Endothelial cell of umbilical vein (primary cell): ENCODE results near the gene PRRC1. TPM values are rescaled to one million over a fixed set of nuclear protein-coding genes. Genes with fewer than 3 reads are reported as not detected.
"Not testable (repeated sequence)": the region's sequence is repeated elsewhere in the genome, so short reads cannot be mapped to it uniquely, and the experiment has no call there.

Experiments
- BruUV-seq: library from RNA; stranded (reverse); fragments of 400-500 nt; replicated peaks from 2 replicates; lab custom pipeline; 2021; lab: Mats Ljungman, UMichigan
- CTCF ChIA-PET: fragments of 300-600, 350-600 bp; sonication (Branson Sonifier 250); formaldehyde crosslinking; loops from one replicate; lab custom pipeline; 2021; ENCODE audit warnings: antibody characterized with exemption, inconsistent platforms; lab: Charles Lee
- POLR2A ChIA-PET: fragments of 300-600, 350-600 bp; sonication (Branson Sonifier 250); formaldehyde crosslinking; loops from one replicate; lab custom pipeline; 2021; ENCODE audit warnings: antibody characterized with exemption, inconsistent platforms; lab: Charles Lee
- DNase-seq: peaks from one replicate; pipeline ENCODE4 v3.0.0-alpha.2; 2011; ENCODE audit warnings: low read depth, low spot score
- FAIRE-seq: peaks from 2 replicates; lab custom pipeline; 2011; peaks lifted over from hg19 to GRCh38; lab: Jason Lieb, UNC
- H2AFZ ChIP-seq: 2 replicates; pipeline ENCODE4 v1.6.0; 2012; ENCODE audit warnings: low read depth, low read length, control low read depth, inconsistent platforms
- H3K27ac ChIP-seq: 2 replicates; pipeline ENCODE4 v1.5.1; 2011; ENCODE audit warnings: low read depth, mild to moderate bottlenecking, control low read depth, low read length, moderate library complexity; ENCODE audit not compliant: insufficient read depth
- H3K27me3 ChIP-seq, 2 experiments: 2 replicates each; pipeline versions ENCODE4 v1.6.0 to v1.6.1; 2011; ENCODE audit warnings: low read length in 2 of 2, mixed read lengths in 1 of 2; ENCODE audit not compliant: control insufficient read depth in 2 of 2, insufficient read depth in 2 of 2
- H3K36me3 ChIP-seq, 2 experiments: 2 replicates in 1 of 2; 3 replicates in 1 of 2; pipeline ENCODE4 v1.5.1; 2011; ENCODE audit warnings: low read length in 2 of 2, mild to moderate bottlenecking in 1 of 2, moderate library complexity in 1 of 2; ENCODE audit not compliant: control insufficient read depth in 2 of 2, insufficient read depth in 2 of 2; ENCODE audit errors: extremely low read depth in 1 of 2
- H3K4me1 ChIP-seq: 3 replicates; pipeline ENCODE4 v1.5.1; 2011; ENCODE audit warnings: mild to moderate bottlenecking, low read length; ENCODE audit not compliant: control insufficient read depth, insufficient read depth; ENCODE audit errors: extremely low read depth
- H3K4me2 ChIP-seq: 2 replicates; pipeline ENCODE4 v1.6.1; 2011; ENCODE audit warnings: low read length, control low read depth, mixed read lengths; ENCODE audit not compliant: insufficient read depth
- H3K4me3 ChIP-seq, 3 experiments: fragments of 200-600 bp in 1 of 3; sonication (generic), shearing (Covaris generic) in 1 of 3; replicated peaks in 1 of 3; 2 replicates each; pipeline ENCODE4 v1.5.1; 2011 to 2016; ENCODE audit warnings: control low read depth in 3 of 3, low read length in 3 of 3, mild to moderate bottlenecking in 2 of 3, inconsistent platforms in 1 of 3, low read depth in 1 of 3, moderate library complexity in 1 of 3; ENCODE audit not compliant: insufficient read depth in 1 of 3
- H3K79me2 ChIP-seq: 2 replicates; pipeline ENCODE4 v1.6.0; 2012; ENCODE audit warnings: low read length, inconsistent platforms; ENCODE audit not compliant: control insufficient read depth, insufficient read depth
- H3K9ac ChIP-seq: replicated peaks from 2 replicates; pipeline ENCODE3; 2011; ENCODE audit warnings: low read length, control low read depth; ENCODE audit not compliant: insufficient read depth; ENCODE audit errors: extremely low read depth
- H3K9me1 ChIP-seq: replicated peaks from 3 replicates; pipeline ENCODE4 v1.6.0; 2011; ENCODE audit warnings: mild to moderate bottlenecking, low read length; ENCODE audit not compliant: control insufficient read depth, insufficient read depth; ENCODE audit errors: extremely low read depth
- H3K9me3 ChIP-seq: replicated peaks from 2 replicates; pipeline ENCODE4 v1.5.1; 2012; ENCODE audit warnings: low read length, inconsistent platforms; ENCODE audit not compliant: control insufficient read depth, insufficient read depth
- H4K20me1 ChIP-seq: replicated peaks from 2 replicates; pipeline ENCODE3; 2011; ENCODE audit warnings: mild to moderate bottlenecking, low read length; ENCODE audit not compliant: control insufficient read depth, insufficient read depth; ENCODE audit errors: extremely low read depth
- CTCF ChIP-seq, 2 donors: IDR thresholded peaks; 1 replicate in 1 of 2; 2 replicates in 1 of 2; pipeline ENCODE4 v1.5.1; 2011; ENCODE audit warnings: low read length in 2 of 2, mild to moderate bottlenecking in 2 of 2, moderate library complexity in 2 of 2, control low read depth in 1 of 2, inconsistent platforms in 1 of 2, low read depth in 1 of 2; ENCODE audit not compliant: insufficient read depth in 1 of 2; ENCODE audit errors: extremely low read depth in 1 of 2
- GATA2 ChIP-seq: IDR thresholded peaks from 2 replicates; pipeline ENCODE4 v1.7.0; 2011; ENCODE audit warnings: low read depth, mild to moderate bottlenecking, moderate library complexity, mixed read lengths, low read length; ENCODE audit not compliant: insufficient read length, insufficient read depth
- MYC ChIP-seq: IDR thresholded peaks from one replicate; pipeline ENCODE4 v1.6.1; 2011; ENCODE audit warnings: mild to moderate bottlenecking, low read depth, low read length
- dilution Hi-C: fragments of 300-500 bp; cut with MboI; formaldehyde crosslinking; loops from one replicate; pipeline ENCODE4 v1.15.0; 2019; ENCODE audit warnings: low sequenced_read_pairs; ENCODE audit not compliant: extremely low pct_ligation_motif_present
- intact Hi-C: fragments of 100-400 bp; cut with micrococcal nuclease; formaldehyde crosslinking; loops from one replicate; pipeline ENCODE4 v1.10.0; 2022
- polyA plus RNA-seq, 4 experiments: library from polyadenylated mRNA; depleted of rRNA in 3 of 4; stranded (reverse) in 3 of 4; unstranded in 1 of 4; fragments of >200 nt; gene quantifications; 2 replicates each; pipeline versions ENCODE4 v1.2.1 to v1.2.3, GENCODE V29; 2011 to 2012; ENCODE audit warnings: missing spikeins in 1 of 4
- total RNA-seq: library from RNA; stranded (reverse); gene quantifications from 2 replicates; pipeline ENCODE4 v1.2.3, GENCODE V29; 2021

The PRRC1 gene
- total and polyA plus RNA-seq, 2 donors (not counting 3 experiments of a cell fraction or from before 2014, with no cell fraction given) = 64.4 to 77.6 TPM

- ChIA-PET POLR2A (no interaction called here), CTCF (interaction anchor here (0.9 to 2.8 kb wide), 12 partner anchors 9 to 962 kb away, joined by 3 to 11 read pairs (median 4); no protein-coding TSS in a partner anchor)
- no peaks in the 10 kb centered on the region for H3K9me3 ChIP-seq
- no peak overlapping the region for H2AFZ ChIP-seq
- no peak for TF ChIP-seq MYC
- TF ChIP-seq CTCF (IDR thresholded peaks at IDR 0.05; ENCODE audit: extremely low read depth in 1 of 2, insufficient read depth in 1 of 2, low read depth in 1 of 2, low read length in 2 of 2) = peak in 1 of 2 donors; percentile 7
- TF ChIP-seq GATA2 = no peak
- H4K20me1 ChIP-seq = no peaks in the 10 kb centered on the region
- DNase-seq (peak; percentile 10), FAIRE-seq (no peak)
- H3K79me2 ChIP-seq = peaks cover 14% of the 10 kb centered on the region
- dilution Hi-C loops (no loop called here), intact Hi-C loops (no loop called here)
- H3K9me1 ChIP-seq = no peaks in the 10 kb centered on the region
- H3K4me2 ChIP-seq = no peak overlapping the region
- H3K4me3 ChIP-seq = no peak overlapping the region
- no peaks in the 10 kb centered on the region for H3K27me3 ChIP-seq
- no TSS peak for BruUV-seq
- peaks cover 13 to 42% of the 10 kb centered on the region in 2 experiments for H3K36me3 ChIP-seq
- no peak overlapping the region for H3K27ac ChIP-seq
- H3K9ac ChIP-seq = no peak overlapping the region
- no peaks in the 10 kb centered on the region for H3K4me1 ChIP-seq
These were observed 19.2 kb downstream of the PRRC1 start for GRCh38 chr5:127536687-127537086.

- H3K4me1 ChIP-seq, H3K9me1 ChIP-seq, H3K27ac ChIP-seq, H4K20me1 ChIP-seq, H3K4me2 ChIP-seq, CTCF ChIA-PET, H3K4me3 ChIP-seq, H2AFZ ChIP-seq, BruUV-seq, dilution Hi-C loops, POLR2A ChIA-PET, intact Hi-C loops, DNase-seq, H3K27me3 ChIP-seq, FAIRE-seq, H3K9me3 ChIP-seq, H3K9ac ChIP-seq: not testable (repeated sequence)
- Histone ChIP-seq H3K36me3 (peaks cover 2 to 26% of the 10 kb centered on the region in 2 experiments), H3K79me2 (peaks cover 14% of the 10 kb centered on the region)
These were observed 23.1 kb downstream of the PRRC1 start for GRCh38 chr5:127540553-127540952.

GRCh38 chr5:127545249-127545648 is 27.8 kb downstream of the PRRC1 start:
- H3K36me3 ChIP-seq, H3K4me2 ChIP-seq, H3K27ac ChIP-seq, H3K4me3 ChIP-seq, CTCF ChIA-PET, DNase-seq, H2AFZ ChIP-seq, FAIRE-seq, H3K9me3 ChIP-seq, POLR2A ChIA-PET, dilution Hi-C loops, BruUV-seq, H4K20me1 ChIP-seq, H3K27me3 ChIP-seq, intact Hi-C loops, H3K9ac ChIP-seq, H3K4me1 ChIP-seq, H3K9me1 ChIP-seq: not testable (repeated sequence)
- H3K79me2 ChIP-seq = peaks cover 14% of the 10 kb centered on the region
